ENCODE data around the gene TMEM108. TPM values are rescaled to one million over a fixed set of nuclear protein-coding genes. Genes with fewer than 3 reads are reported as not detected.

TMEM108 gene
- total RNA-seq, 1 donor from 2014 or later: 2.4 TPM

- H3K36me3 ChIP-seq: no peaks in the 10 kb centered on the region
- no peaks in the 10 kb centered on the region for H3K27me3 ChIP-seq (ENCODE audit: low read depth)
- no peak for TF ChIP-seq CTCF (IDR thresholded peaks at IDR 0.05; ENCODE audit: borderline replicate concordance)
- no peak for DNase-seq
- intact Hi-C loops (cut with micrococcal nuclease): no loop called here
- no peaks in the 10 kb centered on the region for H3K9me3 ChIP-seq (replicated peaks)
- no peak overlapping the region for H3K27ac ChIP-seq (replicated peaks)
- peaks cover 48% of the 10 kb centered on the region for H3K4me1 ChIP-seq
- no peak overlapping the region for H3K4me3 ChIP-seq
Observed at GRCh38 chr3:133294253-133294652, 256.1 kb downstream of the TMEM108 start.

- Histone ChIP-seq H3K4me1 (peaks cover 48% of the 10 kb centered on the region), H3K9me3 (replicated peaks) (no peaks in the 10 kb centered on the region), H3K36me3 (no peaks in the 10 kb centered on the region), H3K27ac (replicated peaks) (peak overlapping the region; percentile 17), H3K4me3 (no peak overlapping the region), H3K27me3 (ENCODE audit: low read depth) (no peaks in the 10 kb centered on the region)
- intact Hi-C loops (cut with micrococcal nuclease): no loop called here
- no peak for DNase-seq
- TF ChIP-seq CTCF (IDR thresholded peaks at IDR 0.05; ENCODE audit: borderline replicate concordance): no peak
Observed at GRCh38 chr3:133295199-133295901, 257.2 kb downstream of the TMEM108 start.

GRCh38 chr3:133295944-133296917 is 258.0 kb downstream of the TMEM108 start:
- Histone ChIP-seq H3K27me3 (ENCODE audit: low read depth) (no peaks in the 10 kb centered on the region), H3K27ac (replicated peaks) (peak overlapping the region; percentile 17), H3K9me3 (replicated peaks) (no peaks in the 10 kb centered on the region), H3K4me3 (no peak overlapping the region), H3K4me1 (peaks cover 48% of the 10 kb centered on the region), H3K36me3 (no peaks in the 10 kb centered on the region)
- TF ChIP-seq CTCF (IDR thresholded peaks at IDR 0.05; ENCODE audit: borderline replicate concordance): no peak
- intact Hi-C loops (cut with micrococcal nuclease): no loop called here
- no peak for DNase-seq

GRCh38 chr3:133296981-133297380 is 258.8 kb downstream of the TMEM108 start:
- Histone ChIP-seq H3K36me3 (no peaks in the 10 kb centered on the region), H3K9me3 (replicated peaks) (no peaks in the 10 kb centered on the region), H3K27me3 (ENCODE audit: low read depth) (no peaks in the 10 kb centered on the region), H3K4me1 (peaks cover 48% of the 10 kb centered on the region), H3K27ac (replicated peaks) (peak overlapping the region; percentile 17), H3K4me3 (no peak overlapping the region)
- DNase-seq: no peak
- no peak for TF ChIP-seq CTCF (IDR thresholded peaks at IDR 0.05; ENCODE audit: borderline replicate concordance)
- intact Hi-C loops (cut with micrococcal nuclease): no loop called here

- no peaks in the 10 kb centered on the region for H3K36me3 ChIP-seq
- intact Hi-C loops (cut with micrococcal nuclease): no loop called here
- H3K27ac ChIP-seq (replicated peaks): no peak overlapping the region
- no peaks in the 10 kb centered on the region for H3K27me3 ChIP-seq (ENCODE audit: low read depth)
- H3K4me3 ChIP-seq: no peak overlapping the region
- H3K9me3 ChIP-seq (replicated peaks): no peaks in the 10 kb centered on the region
- peaks cover 27% of the 10 kb centered on the region for H3K4me1 ChIP-seq
- no peak for TF ChIP-seq CTCF (IDR thresholded peaks at IDR 0.05; ENCODE audit: borderline replicate concordance)
- DNase-seq: no peak
Observed at GRCh38 chr3:133300102-133300501, 261.9 kb downstream of the TMEM108 start.

All from left ventricle myocardium inferior (tissue), 1 donor.